OCI-LY1 (cell line): ENCODE measurements around the gene OR1L6.

Experiments
- EZH2 ChIP-seq: fragments of 200-600 bp; sonication (generic), shearing (Covaris generic); IDR thresholded peaks from 2 replicates; pipeline ENCODE4 v1.8.0; 2017; ENCODE audit warnings: borderline replicate concordance, mixed run types, mild to moderate bottlenecking, antibody characterized with exemption, low read length, moderate library complexity, mixed read lengths
- TF ChIP-seq, protein P1 (sequence below): fragments of 200-600 bp; sonication (generic), shearing (Covaris generic); IDR thresholded peaks from 2 replicates; pipeline ENCODE4 v1.5.1; 2017; ENCODE audit warnings: mild to moderate bottlenecking, antibody characterized with exemption, low read length, moderate library complexity, mixed read lengths

DNA sequence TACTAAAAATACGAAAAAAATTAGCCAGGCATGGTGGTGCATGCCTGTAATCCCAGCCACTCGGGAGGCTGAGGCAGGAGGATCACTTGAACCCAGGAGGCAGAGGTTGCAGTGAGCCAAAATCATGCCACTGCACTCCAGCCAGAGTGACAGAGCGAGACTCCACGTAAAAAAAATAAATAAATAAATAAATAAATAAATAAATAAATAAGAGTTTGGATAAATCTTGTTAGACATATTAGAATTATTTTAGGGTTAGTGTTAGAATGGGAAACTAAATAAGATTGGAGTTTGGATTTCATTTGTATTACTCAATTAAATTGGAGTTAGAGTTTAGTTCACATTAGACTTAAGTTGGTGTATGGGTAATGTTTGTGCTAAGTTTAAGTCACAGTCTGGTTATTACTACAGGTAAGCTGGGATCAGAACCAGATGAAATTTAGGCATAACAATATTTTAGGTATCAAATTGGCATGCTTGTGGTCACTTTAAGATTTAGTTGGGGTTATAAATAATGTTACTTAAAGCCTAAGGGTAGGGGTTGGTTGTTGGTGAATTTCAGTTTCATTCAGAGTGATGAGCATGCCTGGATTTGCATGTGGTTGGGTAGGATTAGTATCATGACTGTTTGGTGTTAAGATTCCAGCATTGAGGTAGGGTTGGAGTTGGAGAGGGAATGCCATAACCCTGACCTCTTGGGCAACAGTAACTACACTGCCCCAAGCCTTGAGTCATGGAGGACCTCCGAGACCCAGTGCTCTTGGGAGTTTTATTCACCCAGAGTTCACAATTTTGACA is 50.0 kb downstream of the OR1L6 start:
- TF ChIP-seq, protein P1, sequence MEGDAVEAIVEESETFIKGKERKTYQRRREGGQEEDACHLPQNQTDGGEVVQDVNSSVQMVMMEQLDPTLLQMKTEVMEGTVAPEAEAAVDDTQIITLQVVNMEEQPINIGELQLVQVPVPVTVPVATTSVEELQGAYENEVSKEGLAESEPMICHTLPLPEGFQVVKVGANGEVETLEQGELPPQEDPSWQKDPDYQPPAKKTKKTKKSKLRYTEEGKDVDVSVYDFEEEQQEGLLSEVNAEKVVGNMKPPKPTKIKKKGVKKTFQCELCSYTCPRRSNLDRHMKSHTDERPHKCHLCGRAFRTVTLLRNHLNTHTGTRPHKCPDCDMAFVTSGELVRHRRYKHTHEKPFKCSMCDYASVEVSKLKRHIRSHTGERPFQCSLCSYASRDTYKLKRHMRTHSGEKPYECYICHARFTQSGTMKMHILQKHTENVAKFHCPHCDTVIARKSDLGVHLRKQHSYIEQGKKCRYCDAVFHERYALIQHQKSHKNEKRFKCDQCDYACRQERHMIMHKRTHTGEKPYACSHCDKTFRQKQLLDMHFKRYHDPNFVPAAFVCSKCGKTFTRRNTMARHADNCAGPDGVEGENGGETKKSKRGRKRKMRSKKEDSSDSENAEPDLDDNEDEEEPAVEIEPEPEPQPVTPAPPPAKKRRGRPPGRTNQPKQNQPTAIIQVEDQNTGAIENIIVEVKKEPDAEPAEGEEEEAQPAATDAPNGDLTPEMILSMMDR, result no peak
- TF ChIP-seq EZH2, result no peak
